HG03097 (cell line): Measurements from ENCODE around the gene ARL14.

Source experiments
- ATAC-seq: cut with Tn5 transposase; IDR thresholded peaks from one replicate; pipeline ENCODE4 v1.9.1; 2021; ENCODE audit not compliant: unreplicated experiment, low FRiP score

The ARL14 gene

GRCh38 chr3:160719710-160720109 lies 42.8 kb downstream of the ARL14 start:
- ATAC-seq, result no peak

DNA sequence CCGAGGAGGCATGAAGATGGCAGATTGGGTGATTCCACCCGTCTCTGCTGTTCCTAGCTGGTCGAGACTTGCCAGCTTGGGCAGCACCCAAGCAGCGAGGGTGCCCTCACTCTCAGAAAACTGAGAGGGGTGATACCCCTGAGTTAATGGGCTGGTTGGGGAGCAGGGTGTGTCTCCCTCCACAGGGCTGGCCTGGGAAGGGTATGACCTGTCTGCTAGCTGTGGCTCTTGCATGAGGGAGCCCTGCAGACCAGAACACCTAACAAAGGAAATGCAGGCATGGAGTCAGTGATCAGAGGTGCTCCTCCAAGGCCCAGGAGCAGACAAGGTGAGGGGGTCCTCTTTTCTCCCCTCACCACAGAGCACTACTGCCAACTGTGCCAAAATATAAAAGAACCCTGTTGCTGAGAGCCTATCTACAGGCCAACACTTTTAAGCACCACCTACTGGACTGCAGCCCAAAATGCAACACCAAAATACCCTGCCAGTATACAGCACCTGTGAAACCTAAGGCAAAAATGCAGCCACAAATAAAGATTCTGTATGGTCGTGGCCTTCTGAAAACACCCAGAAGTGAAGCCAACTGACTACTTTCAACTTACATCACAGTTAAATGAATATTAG lies 43.3 kb downstream of the ARL14 start:
- ATAC-seq, result no peak

- no peak for ATAC-seq
Observed at GRCh38 chr3:160722331-160722730, 45.4 kb downstream of the ARL14 start.

DNA sequence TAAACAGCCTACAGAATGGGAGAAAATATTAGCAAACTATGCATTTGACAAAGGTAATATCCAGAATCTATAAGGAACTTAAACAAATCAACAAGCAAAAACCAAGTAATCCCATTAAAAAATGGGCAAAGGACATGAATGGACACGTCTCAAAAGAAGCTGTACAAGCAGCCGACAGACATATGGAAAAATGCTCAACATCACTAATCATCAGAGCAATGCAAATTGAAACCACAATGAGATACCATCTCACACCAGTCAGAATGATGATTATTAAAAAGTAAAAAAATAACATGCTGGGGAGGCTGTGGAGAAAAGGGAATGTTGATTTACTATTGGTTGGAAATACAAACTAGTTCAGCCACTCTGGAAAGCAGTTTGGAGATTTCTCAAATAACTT lies 48.4 kb downstream of the ARL14 start:
- ATAC-seq, result no peak
